GM19043 (cell line): ENCODE results near the gene DGKD.
"Not testable (repeated sequence)": the region's sequence is repeated elsewhere in the genome, so short reads cannot be mapped to it uniquely, and the experiment has no call there.

Experiments
- ATAC-seq: cut with Tn5 transposase; IDR thresholded peaks from one replicate; pipeline ENCODE4 v1.9.1; 2021; ENCODE audit warnings: low read depth; ENCODE audit not compliant: unreplicated experiment

DGKD gene

GRCh38 chr2:233353769-233354499 lies at the start of gene DGKD:
Gene DGKD, plus strand, starts transcription at chr2:233354494. Its CDS starts 25 bp downstream, at chr2:233354519.
- peak; percentile 38 for ATAC-seq

- no peak for ATAC-seq
These were observed 46.7 kb upstream of the DGKD start, which contains the start of gene SAG for GRCh38 chr2:233307565-233307964. Gene SAG, plus strand, starts transcription at chr2:233307816. Its CDS starts 1,374 bp downstream, at chr2:233309190.

GRCh38 chr2:233311241-233311926 lies 42.9 kb upstream of the DGKD start:
- no peak for ATAC-seq

GRCh38 chr2:233312874-233313273 lies 41.4 kb upstream of the DGKD start:
- ATAC-seq, result no peak

- ATAC-seq, result no peak
These were observed 39.9 kb upstream of the DGKD start for GRCh38 chr2:233314180-233314925.

- ATAC-seq, result no peak
These were observed 36.9 kb upstream of the DGKD start for GRCh38 chr2:233317196-233317943.

GRCh38 chr2:233319256-233319655 lies 35.0 kb upstream of the DGKD start:
- no peak for ATAC-seq

GRCh38 chr2:233320470-233320869 lies 33.8 kb upstream of the DGKD start:
- ATAC-seq, result no peak

- ATAC-seq, result no peak
These were observed 33.1 kb upstream of the DGKD start for GRCh38 chr2:233321166-233321565.

GRCh38 chr2:233323851-233324250 lies 30.4 kb upstream of the DGKD start:
- ATAC-seq, result no peak

- no peak for ATAC-seq
These were observed 29.0 kb upstream of the DGKD start for GRCh38 chr2:233325256-233325655.

- no peak for ATAC-seq
These were observed 28.5 kb upstream of the DGKD start for GRCh38 chr2:233325814-233326213.

GRCh38 chr2:233326500-233326899 lies 27.8 kb upstream of the DGKD start:
- ATAC-seq, result no peak

GRCh38 chr2:233328922-233329321 lies 25.4 kb upstream of the DGKD start:
- ATAC-seq, result no peak

- ATAC-seq, result no peak
These were observed 24.7 kb upstream of the DGKD start for GRCh38 chr2:233329489-233330135.

GRCh38 chr2:233331536-233331935 lies 22.8 kb upstream of the DGKD start:
- peak; percentile 96 for ATAC-seq

- no peak for ATAC-seq
These were observed 22.2 kb upstream of the DGKD start for GRCh38 chr2:233332125-233332524.

- no peak for ATAC-seq
These were observed 19.4 kb upstream of the DGKD start for GRCh38 chr2:233334915-233335314.

GRCh38 chr2:233336091-233336490 lies 18.2 kb upstream of the DGKD start:
- ATAC-seq, result not testable (repeated sequence)

GRCh38 chr2:233336541-233336940 lies 17.8 kb upstream of the DGKD start:
- no peak for ATAC-seq
